NT2/D1 (cell line): ENCODE results near the gene RRAS.
"Not testable (repeated sequence)": the region's sequence is repeated elsewhere in the genome, so short reads cannot be mapped to it uniquely, and the experiment has no call there.

Experiments
- DNase-seq: peaks from one replicate; pipeline ENCODE4 v3.0.0-alpha.2; 2011; ENCODE audit warnings: low read depth, low spot score
- H3K27me3 ChIP-seq: 2 replicates; pipeline ENCODE4 v1.6.0; 2011; ENCODE audit warnings: mild to moderate bottlenecking; ENCODE audit not compliant: insufficient read length, insufficient read depth
- H3K36me3 ChIP-seq: 2 replicates; pipeline ENCODE4 v1.6.1; 2011; ENCODE audit warnings: mild to moderate bottlenecking, low read length, mixed read lengths; ENCODE audit not compliant: insufficient read depth, insufficient read length
- H3K4me1 ChIP-seq: 2 replicates; pipeline ENCODE4 v1.5.1; 2011; ENCODE audit not compliant: insufficient read depth, insufficient read length
- H3K4me3 ChIP-seq: 2 replicates; pipeline ENCODE4 v1.5.1; 2011; ENCODE audit warnings: low read depth; ENCODE audit not compliant: insufficient read length
- H3K9ac ChIP-seq: 2 replicates; pipeline ENCODE4 v1.6.0; 2011; ENCODE audit warnings: low read depth; ENCODE audit not compliant: insufficient read length
- H3K9me3 ChIP-seq: 2 replicates; pipeline ENCODE4 v1.5.1; 2011; ENCODE audit warnings: mild to moderate bottlenecking, low read length; ENCODE audit not compliant: insufficient read depth
- SUZ12 ChIP-seq: IDR thresholded peaks from 2 replicates; pipeline ENCODE4 v1.6.1; 2011; ENCODE audit not compliant: insufficient read length, insufficient read depth; ENCODE audit errors: extremely low read depth
- YY1 ChIP-seq: IDR thresholded peaks from 2 replicates; pipeline ENCODE4 v1.6.1; 2011; ENCODE audit not compliant: insufficient read length, insufficient read depth
- ZNF274 ChIP-seq: IDR thresholded peaks from 2 replicates; pipeline ENCODE4 v1.6.1; 2011; ENCODE audit warnings: mild to moderate bottlenecking, low read depth, low read length

Gene RRAS

GRCh38 chr19:49631610-49632192 is 8.2 kb downstream of the RRAS start:
- no peaks in the 10 kb centered on the region for H3K9me3 ChIP-seq
- TF ChIP-seq ZNF274, result no peak
- TF ChIP-seq SUZ12, result no peak
- TF ChIP-seq YY1, result no peak
- H3K9ac ChIP-seq, result no peak overlapping the region
- no peaks in the 10 kb centered on the region for H3K27me3 ChIP-seq
- no peak for DNase-seq
- H3K4me1 ChIP-seq, result peaks cover 2% of the 10 kb centered on the region
- H3K4me3 ChIP-seq, result no peak overlapping the region
- peaks cover 38% of the 10 kb centered on the region for H3K36me3 ChIP-seq

GRCh38 chr19:49631014-49631588 is 8.8 kb downstream of the RRAS start:
- Histone ChIP-seq H3K27me3 (no peaks in the 10 kb centered on the region), H3K9ac (no peak overlapping the region), H3K36me3 (peaks cover 37% of the 10 kb centered on the region), H3K4me3 (no peak overlapping the region), H3K4me1 (peaks cover 2% of the 10 kb centered on the region), H3K9me3 (no peaks in the 10 kb centered on the region)
- DNase-seq, result no peak
- TF ChIP-seq SUZ12 (no peak), ZNF274 (no peak), YY1 (no peak)

- H3K27me3 ChIP-seq, result no peaks in the 10 kb centered on the region
- no peaks in the 10 kb centered on the region for H3K4me1 ChIP-seq
- DNase-seq, result no peak
- H3K4me3 ChIP-seq, result no peak overlapping the region
- peaks cover 32% of the 10 kb centered on the region for H3K36me3 ChIP-seq
- no peak overlapping the region for H3K9ac ChIP-seq
- TF ChIP-seq SUZ12 (no peak), ZNF274 (no peak), YY1 (no peak)
- H3K9me3 ChIP-seq, result no peaks in the 10 kb centered on the region
Measured at GRCh38 chr19:49629659-49630058, 10.3 kb downstream of the RRAS start.

- peaks cover 47% of the 10 kb centered on the region for H3K36me3 ChIP-seq
- no peaks in the 10 kb centered on the region for H3K9me3 ChIP-seq
- H3K9ac ChIP-seq, result no peak overlapping the region
- H3K27me3 ChIP-seq, result no peaks in the 10 kb centered on the region
- TF ChIP-seq YY1 (no peak), ZNF274 (no peak), SUZ12 (no peak)
- H3K4me1 ChIP-seq, result no peaks in the 10 kb centered on the region
- DNase-seq, result no peak
- H3K4me3 ChIP-seq, result no peak overlapping the region
Measured at GRCh38 chr19:49626226-49626625, 13.7 kb downstream of the RRAS start.

- H3K4me1 ChIP-seq, result no peaks in the 10 kb centered on the region
- DNase-seq, result no peak
- no peak overlapping the region for H3K9ac ChIP-seq
- H3K9me3 ChIP-seq, result no peaks in the 10 kb centered on the region
- peaks cover 52% of the 10 kb centered on the region for H3K36me3 ChIP-seq
- TF ChIP-seq SUZ12, result no peak
- no peak for TF ChIP-seq YY1
- no peak for TF ChIP-seq ZNF274
- no peaks in the 10 kb centered on the region for H3K27me3 ChIP-seq
- H3K4me3 ChIP-seq, result no peak overlapping the region
Measured at GRCh38 chr19:49624967-49625910, 14.7 kb downstream of the RRAS start.

- H3K4me1 ChIP-seq, result not testable (repeated sequence)
Measured at GRCh38 chr19:49617860-49618259, 22.1 kb downstream of the RRAS start.

GRCh38 chr19:49616945-49617344 is 23.0 kb downstream of the RRAS start:
- Histone ChIP-seq H3K27me3 (no peaks in the 10 kb centered on the region), H3K9me3 (no peaks in the 10 kb centered on the region), H3K9ac (no peak overlapping the region), H3K4me1 (peaks cover 2% of the 10 kb centered on the region), H3K36me3 (peaks cover 73% of the 10 kb centered on the region), H3K4me3 (no peak overlapping the region)
- no peak for DNase-seq
- TF ChIP-seq ZNF274 (no peak), SUZ12 (no peak), YY1 (no peak)

More at GRCh38 chr19:49617860-49618259, 22.1 kb downstream of the RRAS start:
- not testable (repeated sequence) for DNase-seq, H3K9ac ChIP-seq, H3K27me3 ChIP-seq, H3K9me3 ChIP-seq, H3K4me3 ChIP-seq
- H3K36me3 ChIP-seq, result peaks cover 73% of the 10 kb centered on the region
